HG02885 (cell line): ENCODE data around the gene RNASEL.

Experiments used
- ATAC-seq: cut with Tn5 transposase; IDR thresholded peaks from one replicate; pipeline ENCODE4 v1.9.1; 2021; ENCODE audit warnings: mild to moderate bottlenecking; ENCODE audit not compliant: unreplicated experiment, poor library complexity

The RNASEL gene

DNA sequence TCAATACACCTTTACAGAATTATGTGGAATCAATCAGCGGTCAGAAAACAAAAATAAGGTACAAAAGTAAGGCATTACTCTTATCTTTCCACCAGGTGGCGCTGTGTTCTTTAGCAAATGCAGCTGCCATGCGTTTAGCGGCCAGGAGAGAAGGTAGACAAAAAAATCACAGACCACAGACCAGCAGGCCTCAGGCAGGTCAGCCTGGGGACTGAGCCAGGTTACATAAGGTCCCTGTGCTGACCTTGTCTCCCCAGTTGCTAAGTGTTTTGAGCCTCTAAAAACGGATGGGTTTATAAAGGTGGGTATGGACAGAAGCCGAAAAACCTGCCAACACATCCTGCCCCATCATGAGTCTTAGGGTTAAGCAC lies 12.3 kb upstream of the RNASEL start:
- ATAC-seq: no peak

GRCh38 chr1:182600745-182601415 lies 11.8 kb upstream of the RNASEL start:
- no peak for ATAC-seq

GRCh38 chr1:182600036-182600713 lies 11.1 kb upstream of the RNASEL start:
- no peak for ATAC-seq

DNA sequence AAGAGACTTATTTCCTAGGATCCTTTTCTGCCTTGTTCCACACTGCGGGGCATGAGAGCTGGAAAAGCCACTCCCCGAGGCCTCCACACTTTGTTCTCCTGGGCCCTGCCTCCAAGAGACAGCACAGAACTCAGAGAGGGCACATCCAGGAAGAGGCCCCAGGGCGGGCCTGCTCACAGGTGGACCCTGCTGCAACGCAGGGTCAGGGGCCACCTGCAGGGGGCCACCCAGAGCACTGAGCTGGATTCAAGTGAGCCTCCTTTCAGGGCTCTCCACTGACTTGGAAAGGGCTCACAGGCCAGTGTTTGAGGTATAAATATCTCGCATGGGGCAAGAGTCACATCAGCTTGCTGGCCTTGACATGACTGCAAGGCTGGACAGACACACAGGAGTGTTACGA lies 10.3 kb upstream of the RNASEL start:
- no peak for ATAC-seq

DNA sequence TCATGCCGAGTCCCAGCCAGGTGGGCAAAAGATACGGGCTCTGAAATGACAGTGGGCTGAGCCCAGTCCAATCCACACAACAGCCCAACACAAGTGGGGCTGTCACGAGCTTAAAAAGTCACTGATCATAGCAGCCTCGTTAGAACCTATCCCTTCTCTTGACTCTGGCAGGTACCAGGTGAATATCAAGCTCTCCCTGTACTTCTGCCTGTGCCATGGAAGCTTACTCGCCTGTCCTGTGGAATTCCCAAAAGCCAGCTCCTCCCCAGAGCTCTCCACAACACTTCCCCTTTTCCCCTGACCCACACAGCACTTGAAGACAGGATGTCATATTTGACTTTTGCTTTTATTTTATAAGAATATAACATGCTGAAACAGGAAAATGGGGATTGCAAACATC lies 9.2 kb upstream of the RNASEL start:
- ATAC-seq: no peak

- no peak for ATAC-seq
Observed at GRCh38 chr1:182596934-182597333, 7.9 kb upstream of the RNASEL start.

DNA sequence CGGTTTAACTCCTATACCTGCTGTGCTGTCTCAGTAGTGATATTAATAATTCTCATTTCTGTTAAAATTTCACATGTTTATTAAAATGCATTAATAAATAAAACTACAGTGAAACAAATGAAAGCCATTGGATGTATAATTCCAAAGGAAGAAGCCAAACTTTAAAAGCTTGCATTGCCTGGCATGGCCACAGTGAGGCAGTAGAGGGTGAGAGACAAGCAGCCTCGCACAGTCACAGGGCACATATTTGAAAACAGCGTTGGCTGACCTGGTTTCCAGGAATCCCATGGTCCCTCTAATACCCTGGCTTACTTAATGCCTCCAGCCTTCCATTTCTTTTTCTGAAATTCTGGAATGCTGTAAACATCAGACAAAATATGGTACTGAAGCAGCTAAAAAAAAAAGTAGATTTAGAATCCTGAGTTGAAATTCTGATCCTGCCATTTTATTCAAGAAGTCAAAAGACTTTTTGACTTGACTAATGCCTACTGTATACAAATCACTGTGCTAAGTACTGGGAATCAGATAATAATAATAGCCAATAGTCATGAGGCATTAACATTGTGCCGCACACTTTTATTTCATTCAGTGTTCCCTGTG lies 6.7 kb upstream of the RNASEL start:
- ATAC-seq: no peak

DNA sequence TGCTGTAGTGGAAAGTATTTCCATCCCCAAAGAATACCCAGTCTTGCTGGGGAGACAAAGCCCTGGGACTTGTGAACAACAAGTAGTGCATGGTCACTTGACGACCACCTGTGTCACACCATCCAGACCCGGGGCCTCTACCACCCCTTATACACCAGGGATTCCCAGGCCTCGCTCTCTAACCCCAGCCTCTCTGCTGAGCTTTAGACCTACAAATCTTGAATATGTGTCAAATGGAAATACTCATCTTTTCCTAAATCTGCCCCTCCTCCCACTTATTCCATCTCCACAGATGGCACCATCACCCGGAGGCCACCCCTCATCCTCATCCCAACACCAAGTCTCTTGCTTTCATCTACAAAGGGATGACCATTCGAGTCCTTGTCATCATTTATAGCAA lies 875 bp upstream of the RNASEL start:
- no peak for ATAC-seq

DNA sequence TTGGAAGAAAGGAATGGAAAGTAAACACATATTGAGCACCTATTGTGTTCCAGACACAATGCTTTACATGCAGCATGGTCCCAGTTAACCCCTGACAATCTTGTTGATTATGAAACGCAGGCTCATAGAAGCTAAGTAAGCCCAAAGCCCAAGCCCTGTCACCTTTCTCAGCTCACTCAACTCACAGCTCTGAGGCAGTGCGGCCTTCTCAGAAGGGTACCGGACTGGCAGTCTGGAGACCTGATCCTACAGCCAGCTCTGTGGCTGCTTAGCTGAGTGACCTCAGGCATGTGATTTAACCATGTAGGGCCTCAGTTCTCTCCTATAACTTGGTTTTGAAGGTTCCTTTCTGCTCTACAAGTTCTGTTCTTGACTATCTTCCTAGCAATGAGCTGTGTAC lies 464 bp upstream of the RNASEL start:
- no peak for ATAC-seq

GRCh38 chr1:182587666-182588499 lies 1.2 kb downstream of the RNASEL start:
- ATAC-seq: no peak

- no peak for ATAC-seq
Observed at GRCh38 chr1:182587093-182587492, 2.0 kb downstream of the RNASEL start.

DNA sequence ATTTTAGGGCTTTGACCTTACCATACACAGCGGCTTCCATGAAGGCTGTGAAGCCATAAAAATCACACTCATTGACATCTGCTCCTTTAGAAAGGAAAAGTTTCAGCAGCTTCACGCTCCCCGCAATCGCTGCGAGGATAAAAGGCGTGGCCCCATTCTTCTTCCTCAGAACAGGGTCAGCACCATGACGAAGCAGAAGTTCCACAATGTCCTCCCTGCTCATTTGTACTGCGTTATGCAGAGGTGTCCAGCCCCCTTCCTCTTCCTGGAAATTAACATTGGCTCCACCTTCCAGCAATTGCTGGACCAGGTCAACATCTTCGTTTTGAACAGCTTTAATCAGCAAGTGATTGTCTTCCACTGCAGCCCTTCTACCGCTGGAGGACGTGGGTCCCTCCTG lies 2.7 kb downstream of the RNASEL start:
- ATAC-seq: no peak

DNA sequence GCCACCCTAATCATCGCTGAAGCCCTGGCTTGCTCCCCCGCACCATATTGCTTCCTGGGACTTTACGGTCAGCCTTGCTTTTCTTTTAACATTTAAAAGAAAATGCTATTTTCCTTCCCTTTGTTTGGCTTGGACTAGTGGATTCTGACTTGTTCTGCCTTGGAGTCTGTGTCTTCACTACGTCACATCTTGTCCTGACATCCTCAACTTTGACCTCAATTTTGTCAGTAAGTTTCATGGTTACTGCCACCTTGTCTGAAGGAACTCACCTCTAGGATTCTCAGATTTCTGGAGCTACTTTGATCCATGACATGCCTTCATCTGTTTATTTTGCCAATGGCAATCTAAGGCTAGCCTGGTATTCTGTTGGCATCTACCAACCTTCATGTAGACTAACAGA lies 4.3 kb downstream of the RNASEL start:
- no peak for ATAC-seq

DNA sequence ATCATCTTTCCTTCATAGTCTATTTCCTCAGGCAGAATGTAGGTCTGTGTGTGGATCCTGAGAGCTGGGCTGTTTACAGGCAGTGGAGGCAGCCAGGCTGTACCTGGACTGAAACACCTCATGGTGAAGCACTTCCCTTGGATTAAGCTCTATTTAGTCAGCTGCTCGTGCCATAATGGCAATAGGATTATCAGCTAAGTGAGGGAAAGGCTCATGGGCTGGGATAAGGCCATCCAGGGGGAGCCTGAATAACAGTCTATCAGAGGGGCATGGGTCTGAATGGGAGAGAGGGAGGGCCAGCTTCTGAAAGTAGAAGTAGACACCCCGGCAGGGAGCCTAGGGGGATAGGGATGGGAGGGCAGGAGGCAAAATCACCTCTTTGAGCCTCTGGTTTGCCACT lies 8.3 kb downstream of the RNASEL start:
- no peak for ATAC-seq

DNA sequence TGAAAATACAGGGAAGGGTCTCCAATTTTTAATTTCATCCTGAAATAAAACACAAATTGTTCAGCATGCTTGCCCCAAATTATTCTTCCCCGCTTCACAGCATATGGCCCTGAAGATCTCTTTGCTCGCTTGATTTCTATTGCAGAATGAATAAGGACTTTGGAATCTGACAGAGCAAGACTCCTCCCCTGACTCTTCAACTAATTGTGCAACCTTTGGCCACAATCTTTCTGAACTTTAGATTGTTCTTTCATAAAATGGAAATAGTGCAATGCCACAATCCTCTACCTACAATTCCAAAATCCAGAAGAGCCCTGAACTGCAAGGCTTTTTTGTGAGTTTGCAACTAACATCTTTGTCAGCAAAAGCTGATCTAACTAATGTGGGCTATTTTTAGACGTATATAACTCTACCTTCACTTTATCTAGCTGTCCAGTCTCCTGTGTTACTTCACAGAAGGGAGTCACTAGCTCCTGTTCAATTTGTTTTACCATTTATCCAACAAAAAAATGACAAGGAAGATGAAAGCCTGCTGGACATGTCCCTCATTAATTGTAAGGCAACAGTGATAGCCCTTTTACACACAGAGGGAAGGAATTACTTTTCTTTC lies 13.4 kb downstream of the RNASEL start:
- no peak for ATAC-seq

DNA sequence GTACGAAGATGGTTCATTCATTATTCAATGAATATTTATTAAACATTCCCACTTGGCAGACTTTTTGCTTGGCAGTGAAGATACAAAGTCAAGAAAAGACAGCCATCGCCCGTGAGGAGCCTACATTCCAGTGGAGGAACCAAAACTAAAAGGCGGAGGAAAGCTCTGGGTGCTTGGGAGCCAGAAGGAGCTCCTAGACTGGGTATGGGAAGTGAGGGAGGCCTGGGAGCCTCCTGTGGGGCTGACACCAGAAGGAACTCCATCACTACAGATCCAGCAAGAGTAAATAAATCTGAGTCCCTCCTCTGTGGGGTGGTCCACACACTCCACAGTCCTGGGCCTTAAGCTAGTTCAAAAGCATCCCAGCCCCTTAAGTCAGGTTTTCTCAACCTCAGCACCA lies 14.9 kb downstream of the RNASEL start:
- ATAC-seq: no peak

DNA sequence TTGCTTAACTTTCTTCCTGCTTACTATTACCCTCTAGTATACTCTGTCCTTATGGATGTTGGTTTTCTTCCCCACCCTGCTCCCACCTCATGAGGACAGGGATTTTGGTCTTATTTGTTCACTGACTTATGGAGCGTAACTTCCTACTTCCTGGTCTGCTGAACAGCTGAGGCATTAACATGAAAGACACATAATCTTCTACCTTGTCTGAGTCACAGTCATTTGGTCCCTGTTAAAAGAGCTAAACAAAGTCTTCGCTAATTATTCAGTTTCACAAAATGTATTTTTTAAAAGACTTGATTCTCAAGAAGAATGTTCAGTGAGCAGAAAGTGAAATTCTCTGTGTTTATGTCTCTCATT lies 18.5 kb downstream of the RNASEL start:
- ATAC-seq: no peak

GRCh38 chr1:182569939-182570610 lies 19.0 kb downstream of the RNASEL start:
- no peak for ATAC-seq

GRCh38 chr1:182568647-182569284 lies 20.3 kb downstream of the RNASEL start:
- ATAC-seq: peak; percentile 61

GRCh38 chr1:182567629-182568028 lies 21.4 kb downstream of the RNASEL start:
- no peak for ATAC-seq
